Type B pancreatic cell (in vitro differentiated cells): Measurements from ENCODE around the gene RFX1. TPM values are rescaled to one million over a fixed set of nuclear protein-coding genes. Genes with fewer than 3 reads are reported as not detected.

Experiments used
- DNase-seq: peaks from one replicate; pipeline ENCODE4 v3.0.0; 2021; ENCODE audit warnings: mixed read lengths; ENCODE audit not compliant: unreplicated experiment; ENCODE audit errors: extremely low spot score
- H3K27ac Mint-ChIP-seq: 2 replicates; pipeline ENCODE4 v1.8.0; 2021; ENCODE audit warnings: mild to moderate bottlenecking, mixed read lengths
- H3K27me3 Mint-ChIP-seq: 2 replicates; pipeline ENCODE4 v1.8.0; 2021; ENCODE audit warnings: mixed read lengths
- H3K36me3 Mint-ChIP-seq: 2 replicates; pipeline ENCODE4 v1.8.0; 2021; ENCODE audit warnings: mixed read lengths
- H3K4me1 Mint-ChIP-seq: one replicate; pipeline ENCODE4 v1.8.0; 2021; ENCODE audit warnings: mixed read lengths; ENCODE audit not compliant: unreplicated experiment
- H3K4me3 Mint-ChIP-seq: 2 replicates; pipeline ENCODE4 v1.8.0; 2021; ENCODE audit warnings: mild to moderate bottlenecking, mixed read lengths
- H3K9me3 Mint-ChIP-seq: 2 replicates; pipeline ENCODE4 v1.8.0; 2021; ENCODE audit warnings: mixed read lengths
- CTCF ChIP-seq: fragments of 200-600 bp; sonication (generic); conservative IDR thresholded peaks from 2 replicates; pipeline ENCODE4 v1.5.0; 2021; ENCODE audit warnings: antibody characterized with exemption, mild to moderate bottlenecking
- total RNA-seq: library from RNA; stranded (reverse); gene quantifications from 2 replicates; pipeline ENCODE4 v1.2.1, GENCODE V29; 2021; ENCODE audit warnings: low replicate concordance

RFX1 gene
- total RNA-seq, 1 donor from 2014 or later: 19.3 TPM

- no peak overlapping the region for H3K27ac Mint-ChIP-seq
Measured at GRCh38 chr19:13981467-13981866, 24.7 kb downstream of the RFX1 start.

DNA sequence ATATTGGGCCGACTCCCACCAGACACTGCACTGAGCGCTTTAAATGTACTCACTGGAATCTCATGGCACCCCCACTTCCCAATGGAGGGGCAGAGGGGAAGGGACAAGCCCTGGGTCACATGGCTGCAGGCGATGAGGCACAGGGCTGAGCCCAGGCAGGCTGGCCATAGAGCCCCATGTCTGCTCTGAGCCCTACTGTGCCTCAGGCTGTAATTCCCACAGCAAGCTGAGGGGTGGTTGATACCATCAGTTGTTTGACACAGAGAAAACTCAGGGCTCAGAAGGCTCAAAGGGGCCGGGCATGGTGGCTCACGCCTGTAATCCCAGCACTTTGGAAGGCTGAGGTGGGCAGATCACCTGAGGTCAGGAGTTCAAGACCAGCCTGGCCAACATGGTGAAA is 25.1 kb downstream of the RFX1 start:
- Mint-ChIP-seq H3K4me3 (no peak overlapping the region), H3K27me3 (no peaks in the 10 kb centered on the region), H3K36me3 (no peaks in the 10 kb centered on the region), H3K9me3 (no peaks in the 10 kb centered on the region), H3K27ac (no peak overlapping the region), H3K4me1 (peaks cover 5% of the 10 kb centered on the region)
- no peak for TF ChIP-seq CTCF
- no peak for DNase-seq

More at GRCh38 chr19:13981467-13981866, 24.7 kb downstream of the RFX1 start:
- Mint-ChIP-seq H3K4me1 (peaks cover 5% of the 10 kb centered on the region), H3K4me3 (no peak overlapping the region), H3K9me3 (no peaks in the 10 kb centered on the region), H3K36me3 (no peaks in the 10 kb centered on the region), H3K27me3 (no peaks in the 10 kb centered on the region)
- DNase-seq: no peak
- no peak for TF ChIP-seq CTCF

DNA sequence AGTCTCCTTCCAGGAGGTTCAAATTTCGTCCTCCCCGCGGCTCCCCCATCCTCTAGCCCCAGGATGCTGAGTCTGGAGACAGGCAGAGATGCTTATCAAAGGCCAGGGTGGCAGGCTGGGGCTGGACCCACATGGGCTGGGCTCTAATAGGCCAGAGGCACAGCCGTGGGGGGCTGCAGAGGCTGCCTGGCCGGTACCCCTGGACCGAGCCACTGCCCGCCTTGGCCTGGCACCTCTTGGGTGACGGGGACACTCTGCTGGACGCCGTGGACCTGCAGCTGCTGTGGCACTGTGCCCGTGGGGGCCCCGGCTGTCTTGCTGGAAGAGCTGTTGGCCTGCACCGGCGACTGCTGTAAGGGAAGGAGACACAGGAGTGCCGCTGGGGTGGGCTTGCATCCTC is 25.8 kb downstream of the RFX1 start:
- DNase-seq: no peak
- no peak overlapping the region for H3K4me3 Mint-ChIP-seq
- H3K27me3 Mint-ChIP-seq: no peaks in the 10 kb centered on the region
- peaks cover 4% of the 10 kb centered on the region for H3K36me3 Mint-ChIP-seq
- TF ChIP-seq CTCF: no peak
- no peaks in the 10 kb centered on the region for H3K9me3 Mint-ChIP-seq
- H3K4me1 Mint-ChIP-seq: peaks cover 2% of the 10 kb centered on the region
- H3K27ac Mint-ChIP-seq: no peak overlapping the region

DNA sequence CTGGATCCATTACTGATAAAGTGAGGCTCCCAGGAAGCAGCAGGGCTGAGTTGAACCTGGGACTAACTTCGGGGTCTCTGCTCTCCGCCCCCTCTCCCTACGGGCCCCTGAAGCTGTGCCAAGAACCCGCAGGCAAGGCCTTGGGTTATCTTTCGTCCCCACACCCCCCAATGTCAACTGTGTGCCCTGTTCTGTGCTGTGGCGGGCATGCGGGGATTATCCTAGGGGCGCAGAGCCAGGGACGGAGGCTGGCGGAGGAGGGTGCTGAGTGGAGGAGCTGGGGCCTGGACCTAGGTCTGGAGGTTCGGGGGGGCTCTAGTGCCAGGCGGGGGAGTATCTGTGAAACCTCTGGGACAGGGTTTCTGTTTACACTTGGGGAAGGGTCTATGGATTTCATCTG is 26.4 kb downstream of the RFX1 start:
- H3K27me3 Mint-ChIP-seq: no peaks in the 10 kb centered on the region
- no peaks in the 10 kb centered on the region for H3K4me1 Mint-ChIP-seq
- H3K4me3 Mint-ChIP-seq: peak overlapping the region; percentile 70
- DNase-seq: no peak
- H3K9me3 Mint-ChIP-seq: no peaks in the 10 kb centered on the region
- no peak overlapping the region for H3K27ac Mint-ChIP-seq
- peaks cover 4% of the 10 kb centered on the region for H3K36me3 Mint-ChIP-seq
- TF ChIP-seq CTCF: no peak

GRCh38 chr19:13979244-13979615 is 26.9 kb downstream of the RFX1 start:
- H3K27me3 Mint-ChIP-seq: no peaks in the 10 kb centered on the region
- DNase-seq: no peak
- no peak for TF ChIP-seq CTCF
- H3K9me3 Mint-ChIP-seq: no peaks in the 10 kb centered on the region
- no peak overlapping the region for H3K27ac Mint-ChIP-seq
- H3K36me3 Mint-ChIP-seq: peaks cover 8% of the 10 kb centered on the region
- H3K4me1 Mint-ChIP-seq: peaks cover 3% of the 10 kb centered on the region
- H3K4me3 Mint-ChIP-seq: peak overlapping the region; percentile 70
